Measurements from ENCODE around the gene WDR90.

Gene WDR90

GRCh38 chr16:648781-649589 is at the start of gene WDR90:
WDR90 (plus strand) TSS chr16:649365; CDS start chr16:649417, 52 bp downstream.
- peak within 1 kb of the TSS; percentile 85 for H3K4me2 ChIP-seq (ENCODE audit: low read length)
- no peaks in the 10 kb centered on the region for H3K9me3 ChIP-seq (ENCODE audit: control insufficient read depth, low read length)
- peak within 1 kb of the TSS; percentile 53 for H3K4me3 ChIP-seq (ENCODE audit: low read depth, low read length)
- peaks cover 21% of the 10 kb centered on the region for H3K79me2 ChIP-seq
- no peak for TF ChIP-seq CTCF (IDR thresholded peaks at IDR 0.05)
- H3K27ac ChIP-seq = peak within 1 kb of the TSS; percentile 80
- H2AFZ ChIP-seq = peak within 1 kb of the TSS; percentile 82
- H3K36me3 ChIP-seq (ENCODE audit: control insufficient read depth, insufficient read depth, low read length) = no peaks in the 10 kb centered on the region
- H3K27me3 ChIP-seq (ENCODE audit: control insufficient read depth, insufficient read depth, low read length) = no peaks in the 10 kb centered on the region
- H3K9ac ChIP-seq = peak within 1 kb of the TSS; percentile 57
- H3K4me1 ChIP-seq = peaks cover 35% of the 10 kb centered on the region

- Histone ChIP-seq H2AFZ (no peak overlapping the region), H3K4me1 (no peaks in the 10 kb centered on the region), H3K27me3 (ENCODE audit: control insufficient read depth, insufficient read depth, low read length) (no peaks in the 10 kb centered on the region), H3K27ac (no peak overlapping the region), H3K4me3 (ENCODE audit: low read depth, low read length) (no peak overlapping the region), H3K9me3 (ENCODE audit: control insufficient read depth, low read length) (no peaks in the 10 kb centered on the region), H3K36me3 (ENCODE audit: control insufficient read depth, insufficient read depth, low read length) (no peaks in the 10 kb centered on the region), H3K9ac (no peak overlapping the region), H3K79me2 (peaks cover 48% of the 10 kb centered on the region), H3K4me2 (ENCODE audit: low read length) (no peak overlapping the region)
- no peak for TF ChIP-seq CTCF (IDR thresholded peaks at IDR 0.05)
Observed at GRCh38 chr16:600781-601180, 48.4 kb upstream of the WDR90 start.

GRCh38 chr16:603933-604332 is 45.2 kb upstream of the WDR90 start:
- H3K9me3 ChIP-seq (ENCODE audit: control insufficient read depth, low read length) = no peaks in the 10 kb centered on the region
- H3K4me1 ChIP-seq = no peaks in the 10 kb centered on the region
- H3K9ac ChIP-seq = no peak overlapping the region
- H3K4me2 ChIP-seq (ENCODE audit: low read length) = no peak overlapping the region
- no peak for TF ChIP-seq CTCF (IDR thresholded peaks at IDR 0.05)
- no peaks in the 10 kb centered on the region for H3K36me3 ChIP-seq (ENCODE audit: control insufficient read depth, insufficient read depth, low read length)
- H3K27me3 ChIP-seq (ENCODE audit: control insufficient read depth, insufficient read depth, low read length) = no peaks in the 10 kb centered on the region
- H3K4me3 ChIP-seq (ENCODE audit: low read depth, low read length) = no peak overlapping the region
- H2AFZ ChIP-seq = no peak overlapping the region
- H3K27ac ChIP-seq = no peak overlapping the region
- H3K79me2 ChIP-seq = peaks cover 56% of the 10 kb centered on the region

- no peak for TF ChIP-seq CTCF (IDR thresholded peaks at IDR 0.05)
- no peaks in the 10 kb centered on the region for H3K27me3 ChIP-seq (ENCODE audit: control insufficient read depth, insufficient read depth, low read length)
Observed at GRCh38 chr16:606656-607307, 42.4 kb upstream of the WDR90 start.

More at GRCh38 chr16:606656-607307, 42.4 kb upstream of the WDR90 start:
- Histone ChIP-seq H3K79me2 (peaks cover 63% of the 10 kb centered on the region), H3K36me3 (ENCODE audit: control insufficient read depth, insufficient read depth, low read length) (no peaks in the 10 kb centered on the region), H3K4me3 (ENCODE audit: low read depth, low read length) (no peak overlapping the region), H2AFZ (no peak overlapping the region), H3K9ac (no peak overlapping the region), H3K4me2 (ENCODE audit: low read length) (no peak overlapping the region), H3K27ac (no peak overlapping the region), H3K9me3 (ENCODE audit: control insufficient read depth, low read length) (no peaks in the 10 kb centered on the region), H3K4me1 (no peaks in the 10 kb centered on the region)
